DND-41 (cell line): ENCODE results near the gene MAU2.

Source experiments
- ATAC-seq: fragments of 200-7000 bp; cut with Tn5 transposase; 3 replicates; pipeline ENCODE4 v1.9.1; 2021; ENCODE audit warnings: low read depth; ENCODE audit not compliant: insufficient read depth
- DNase-seq: peaks from one replicate; pipeline ENCODE4 v3.0.0-alpha.2; 2020
- H2AFZ ChIP-seq: 2 replicates; pipeline ENCODE4 v1.6.0; 2012; ENCODE audit warnings: low read depth, low read length
- H3K27ac ChIP-seq: 2 replicates; pipeline ENCODE4 v1.5.1; 2012; ENCODE audit warnings: low read length, inconsistent platforms
- H3K27me3 ChIP-seq: fragments of 200-600 bp; sonication (generic); 2 replicates; pipeline ENCODE4 v1.6.0; 2012; ENCODE audit warnings: low read length, mild to moderate bottlenecking, inconsistent platforms; ENCODE audit not compliant: insufficient read depth, poor library complexity
- H3K36me3 ChIP-seq: 2 replicates; pipeline ENCODE4 v1.5.1; 2012; ENCODE audit warnings: low read length, inconsistent platforms; ENCODE audit not compliant: insufficient read depth
- H3K4me1 ChIP-seq: 2 replicates; pipeline ENCODE4 v1.5.1; 2012; ENCODE audit warnings: mild to moderate bottlenecking, low read length; ENCODE audit not compliant: insufficient read depth
- H3K4me2 ChIP-seq: 2 replicates; pipeline ENCODE4 v1.6.0; 2012; ENCODE audit warnings: mild to moderate bottlenecking, moderate library complexity, low read length, inconsistent platforms; ENCODE audit not compliant: insufficient read depth
- H3K4me3 ChIP-seq, 2 experiments: fragments of 200-600 bp in 1 of 2; shearing (Covaris generic) in 1 of 2; 2 replicates each; pipeline ENCODE4 v1.5.1; 2012 to 2016; ENCODE audit warnings: inconsistent platforms in 2 of 2, low read length in 2 of 2, mild to moderate bottlenecking in 2 of 2, low read depth in 1 of 2, moderate library complexity in 1 of 2
- H3K79me2 ChIP-seq: 2 replicates; pipeline ENCODE4 v1.6.0; 2012; ENCODE audit warnings: low read length, inconsistent platforms; ENCODE audit not compliant: insufficient read depth
- H3K9ac ChIP-seq: 2 replicates; pipeline ENCODE4 v1.6.0; 2012; ENCODE audit warnings: low read depth, mild to moderate bottlenecking, inconsistent platforms, low read length, moderate library complexity
- H3K9me3 ChIP-seq: 2 replicates; pipeline ENCODE4 v1.5.1; 2012; ENCODE audit warnings: low read length, moderate library complexity, mild to moderate bottlenecking, inconsistent platforms; ENCODE audit not compliant: insufficient read depth, severe bottlenecking
- H4K20me1 ChIP-seq: 2 replicates; pipeline ENCODE4 v1.6.0; 2012; ENCODE audit warnings: low read length; ENCODE audit not compliant: insufficient read depth
- CTCF ChIP-seq: IDR thresholded peaks from 2 replicates; pipeline ENCODE4 v1.5.1; 2012; ENCODE audit warnings: borderline replicate concordance, low read length, moderate library complexity, mild to moderate bottlenecking; ENCODE audit not compliant: poor library complexity, severe bottlenecking; ENCODE audit errors: extremely low read depth
- EZH2 ChIP-seq: IDR thresholded peaks from 3 replicates; pipeline ENCODE4 v1.6.1; 2012; ENCODE audit warnings: borderline replicate concordance, low read depth, mild to moderate bottlenecking, moderate library complexity, low read length, inconsistent platforms; ENCODE audit not compliant: severe bottlenecking

MAU2 gene

GRCh38 chr19:19320361-19321140 is at the start of gene MAU2, which contains the start of gene SUGP1:
MAU2 (plus strand) TSS chr19:19320829; CDS start chr19:19320860, 31 bp downstream.
SUGP1 (minus strand) TSS chr19:19320509; CDS start chr19:19320496, 13 bp downstream.
- Histone ChIP-seq H3K4me2 (peak within 1 kb of the TSS; percentile 90), H3K27ac (peak within 1 kb of the TSS; percentile 97), H3K9ac (peak within 1 kb of the TSS; percentile 90), H4K20me1 (peaks cover 20% of the 10 kb centered on the region), H3K4me1 (peaks cover 41% of the 10 kb centered on the region), H2AFZ (peak within 1 kb of the TSS; percentile 96), H3K36me3 (peaks cover 36% of the 10 kb centered on the region), H3K79me2 (peaks cover 84% of the 10 kb centered on the region), H3K9me3 (no peaks in the 10 kb centered on the region), H3K27me3 (no peaks in the 10 kb centered on the region), H3K4me3 (peak within 1 kb of the TSS; percentile 61 to 85)
- no peak for TF ChIP-seq EZH2
- peak; percentile 32 for TF ChIP-seq CTCF
- ATAC-seq (peak; percentile 91), DNase-seq (peak; percentile 92)

- H3K9me3 ChIP-seq = no peaks in the 10 kb centered on the region
- H4K20me1 ChIP-seq = peaks cover 11% of the 10 kb centered on the region
- H3K9ac ChIP-seq = no peak overlapping the region
- H3K4me1 ChIP-seq = no peaks in the 10 kb centered on the region
- TF ChIP-seq CTCF (no peak), EZH2 (no peak)
- no peak overlapping the region for H2AFZ ChIP-seq
- H3K4me3 ChIP-seq = no peak overlapping the region
- H3K4me2 ChIP-seq = no peak overlapping the region
- H3K36me3 ChIP-seq = peaks cover 19% of the 10 kb centered on the region
- H3K27me3 ChIP-seq = no peaks in the 10 kb centered on the region
- H3K79me2 ChIP-seq = no peaks in the 10 kb centered on the region
- DNase-seq (no peak), ATAC-seq (no peak)
- no peak overlapping the region for H3K27ac ChIP-seq
Measured at GRCh38 chr19:19271828-19272599, 48.6 kb upstream of the MAU2 start.

GRCh38 chr19:19274146-19274545 is 46.5 kb upstream of the MAU2 start:
- Histone ChIP-seq H4K20me1 (peaks cover 8% of the 10 kb centered on the region), H3K4me1 (no peaks in the 10 kb centered on the region), H3K27ac (no peak overlapping the region), H3K27me3 (no peaks in the 10 kb centered on the region), H3K9ac (no peak overlapping the region), H3K4me3 (no peak overlapping the region), H3K4me2 (no peak overlapping the region), H3K79me2 (no peaks in the 10 kb centered on the region), H3K9me3 (no peaks in the 10 kb centered on the region), H2AFZ (no peak overlapping the region), H3K36me3 (peaks cover 35% of the 10 kb centered on the region)
- ATAC-seq (no peak), DNase-seq (no peak)
- TF ChIP-seq CTCF (no peak), EZH2 (no peak)
